ENCODE measurements around the gene SRC. TPM values are rescaled to one million over a fixed set of nuclear protein-coding genes. Genes with fewer than 3 reads are reported as not detected.

SRC gene
- total and polyA plus RNA-seq, 2 donors (not counting 3 experiments of a cell fraction or from before 2014, with no cell fraction given) = 22.6 to 29.4 TPM

GRCh38 chr20:37405351-37405897, 59.5 kb downstream of the SRC start:
- ChIA-PET POLR2A (no interaction called here), CTCF (no interaction called here)
- no peak for DNase-seq (ENCODE audit: low read depth, low spot score)
- BruUV-seq (replicated peaks) = no TSS peak
- Histone ChIP-seq H3K4me1 (ENCODE audit: control insufficient read depth, extremely low read depth, insufficient read depth, low read length) (peaks cover 9% of the 10 kb centered on the region), H3K27me3 (ENCODE audit: control insufficient read depth in 2 of 2, insufficient read depth in 2 of 2, low read length in 2 of 2) (peaks cover 0 to 8% of the 10 kb centered on the region in 2 experiments), H3K9me1 (replicated peaks; ENCODE audit: control insufficient read depth, extremely low read depth, insufficient read depth, low read length) (no peaks in the 10 kb centered on the region), H3K36me3 (ENCODE audit: control insufficient read depth in 2 of 2, extremely low read depth in 1 of 2, insufficient read depth in 2 of 2, low read length in 2 of 2) (peaks cover 0 to 17% of the 10 kb centered on the region in 2 experiments), H3K79me2 (ENCODE audit: control insufficient read depth, insufficient read depth, low read length) (no peaks in the 10 kb centered on the region), H3K27ac (ENCODE audit: insufficient read depth, low read depth, low read length) (no peak overlapping the region), H4K20me1 (replicated peaks; ENCODE audit: control insufficient read depth, extremely low read depth, insufficient read depth, low read length) (no peaks in the 10 kb centered on the region), H3K4me3 (replicated peaks in 1 of 3; ENCODE audit: insufficient read depth in 1 of 3, low read depth in 1 of 3, low read length in 3 of 3) (no peak overlapping the region), H3K9me3 (replicated peaks; ENCODE audit: control insufficient read depth, insufficient read depth, low read length) (no peaks in the 10 kb centered on the region), H3K9ac (replicated peaks; ENCODE audit: extremely low read depth, insufficient read depth, low read length) (no peak overlapping the region), H2AFZ (ENCODE audit: low read depth, low read length) (no peak overlapping the region), H3K4me2 (ENCODE audit: insufficient read depth, low read length) (no peak overlapping the region)
- intact Hi-C loops (cut with micrococcal nuclease) (loop anchor here (5.0 kb wide), 1 partner anchor 127 kb away; no protein-coding TSS in a partner anchor), dilution Hi-C loops (cut with MboI; ENCODE audit: extremely low pct_ligation_motif_present, low sequenced_read_pairs) (no loop called here)
- no peak for FAIRE-seq
- TF ChIP-seq POLR2A (IDR thresholded peaks at IDR 0.05; ENCODE audit: low read depth, low read length) (no peak), JUN (IDR thresholded peaks at IDR 0.05; ENCODE audit: borderline replicate concordance, insufficient read depth, insufficient read length, low read depth) (no peak), POLR2AphosphoS5 (IDR thresholded peaks at IDR 0.05; ENCODE audit: insufficient read depth, low read depth, low read length) (no peak), MYC (IDR thresholded peaks at IDR 0.05; ENCODE audit: low read depth, low read length) (no peak), GATA2 (IDR thresholded peaks at IDR 0.05; ENCODE audit: insufficient read depth, insufficient read length, low read depth, low read length) (no peak), FOS (IDR thresholded peaks at IDR 0.05; ENCODE audit: borderline replicate concordance, insufficient read depth, low read length) (no peak), EZH2 (IDR thresholded peaks at IDR 0.05; ENCODE audit: borderline replicate concordance, low read depth, low read length, severe bottlenecking) (no peak)
- TF ChIP-seq, protein P1, sequence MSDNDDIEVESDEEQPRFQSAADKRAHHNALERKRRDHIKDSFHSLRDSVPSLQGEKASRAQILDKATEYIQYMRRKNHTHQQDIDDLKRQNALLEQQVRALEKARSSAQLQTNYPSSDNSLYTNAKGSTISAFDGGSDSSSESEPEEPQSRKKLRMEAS (IDR thresholded peaks at IDR 0.05; ENCODE audit: insufficient read depth, insufficient read length) = no peak
- TF ChIP-seq, protein P2, sequence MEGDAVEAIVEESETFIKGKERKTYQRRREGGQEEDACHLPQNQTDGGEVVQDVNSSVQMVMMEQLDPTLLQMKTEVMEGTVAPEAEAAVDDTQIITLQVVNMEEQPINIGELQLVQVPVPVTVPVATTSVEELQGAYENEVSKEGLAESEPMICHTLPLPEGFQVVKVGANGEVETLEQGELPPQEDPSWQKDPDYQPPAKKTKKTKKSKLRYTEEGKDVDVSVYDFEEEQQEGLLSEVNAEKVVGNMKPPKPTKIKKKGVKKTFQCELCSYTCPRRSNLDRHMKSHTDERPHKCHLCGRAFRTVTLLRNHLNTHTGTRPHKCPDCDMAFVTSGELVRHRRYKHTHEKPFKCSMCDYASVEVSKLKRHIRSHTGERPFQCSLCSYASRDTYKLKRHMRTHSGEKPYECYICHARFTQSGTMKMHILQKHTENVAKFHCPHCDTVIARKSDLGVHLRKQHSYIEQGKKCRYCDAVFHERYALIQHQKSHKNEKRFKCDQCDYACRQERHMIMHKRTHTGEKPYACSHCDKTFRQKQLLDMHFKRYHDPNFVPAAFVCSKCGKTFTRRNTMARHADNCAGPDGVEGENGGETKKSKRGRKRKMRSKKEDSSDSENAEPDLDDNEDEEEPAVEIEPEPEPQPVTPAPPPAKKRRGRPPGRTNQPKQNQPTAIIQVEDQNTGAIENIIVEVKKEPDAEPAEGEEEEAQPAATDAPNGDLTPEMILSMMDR (IDR thresholded peaks at IDR 0.05; ENCODE audit: extremely low read depth in 1 of 2, insufficient read depth in 1 of 2, low read depth in 1 of 2, low read length in 2 of 2) = no peak

Measured in endothelial cell of umbilical vein (primary cell).